K562 (cell line): Measurements from ENCODE around the gene EID2. TPM values are rescaled to one million over a fixed set of nuclear protein-coding genes. Genes with fewer than 3 reads are reported as not detected.

Source experiments
- CREB1 ChIP-seq, 2 experiments: sonication (generic) in 1 of 2; formaldehyde crosslinking in 1 of 2; IDR thresholded peaks; 2 replicates each; pipeline versions ENCODE4 v1.6.1 to v1.8.0; 2012 to 2022; ENCODE audit warnings: inconsistent platforms in 1 of 2, mild to moderate bottlenecking in 1 of 2, missing genetic modification reagents in 1 of 2, moderate library complexity in 1 of 2
- KDM1A ChIP-seq, 2 experiments: fragments of 450-650 bp; IDR thresholded peaks; 2 replicates each; pipeline ENCODE4 v1.6.1; 2016; ENCODE audit warnings: mild to moderate bottlenecking in 2 of 2
- MAFG ChIP-seq: fragments of 450-650 bp; conservative IDR thresholded peaks from 2 replicates; pipeline ENCODE4 v1.6.1; 2016; ENCODE audit warnings: missing genetic modification characterization, missing compliant biosample characterization
- MXI1 ChIP-seq: IDR thresholded peaks from 2 replicates; pipeline ENCODE4 v1.6.1; 2011; ENCODE audit warnings: low read depth, mild to moderate bottlenecking, improper control_type of control experiment, low read length
- RUNX1 ChIP-seq: sonication (generic); IDR thresholded peaks from 2 replicates; pipeline ENCODE4 v1.6.1; 2016; ENCODE audit warnings: antibody characterized with exemption, low read depth
- ZBTB11 ChIP-seq, 3 experiments: fragments of 200-800 bp in 1 of 3; fragments of 250-450 bp in 1 of 3; fragments of 450-650 bp in 1 of 3; sonication (Bioruptor Pico) in 1 of 3; sonication (Bioruptor generic) in 1 of 3; formaldehyde crosslinking in 1 of 3; IDR thresholded peaks; 2 replicates each; pipeline versions ENCODE4 v1.6.1 to v1.8.0; 2016 to 2022; ENCODE audit warnings: mild to moderate bottlenecking in 2 of 3, missing genetic modification characterization in 2 of 3, missing compliant biosample characterization in 1 of 3, moderate library complexity in 1 of 3
- ZFPM2 ChIP-seq: fragments of 250-450 bp; sonication (Bioruptor Pico); IDR thresholded peaks from 2 replicates; pipeline ENCODE4 v1.5.1; 2022; ENCODE audit warnings: mild to moderate bottlenecking
- ZNF41 ChIP-seq: fragments of 250-450 bp; sonication (Bioruptor Pico); conservative IDR thresholded peaks from 2 replicates; pipeline ENCODE4 v1.4.0; 2020; ENCODE audit warnings: mild to moderate bottlenecking
- ZNF561 ChIP-seq: fragments of 450-650 bp; formaldehyde crosslinking; conservative IDR thresholded peaks from 2 replicates; pipeline ENCODE4 v1.4.0; 2020; ENCODE audit warnings: mild to moderate bottlenecking, moderate library complexity
- ZNF77 ChIP-seq: fragments of 250-450 bp; sonication (Bioruptor Pico); IDR thresholded peaks from 2 replicates; pipeline ENCODE4 v1.5.0; 2020
- polyA plus RNA-seq, 8 experiments: library from polyadenylated mRNA; depleted of rRNA in 4 of 8; stranded (reverse) in 5 of 8; unstranded in 3 of 8; fragments of >200 nt; fragmentation: Nextera tagmentation in 2 of 8; fragmentation: Illumina TruSeq in 1 of 8; extraction: Ambion mirVana in 2 of 8; extraction: Trizol in 1 of 8; gene quantifications; 2 replicates each; pipeline versions ENCODE4 v1.2.1 to v1.2.3, GENCODE V29; 2011 to 2014; ENCODE audit warnings: inconsistent platforms in 1 of 8, missing spikeins in 1 of 8
- total RNA-seq, 7 experiments: library from RNA; depleted of rRNA in 6 of 7; stranded (reverse); fragments of >200 nt in 6 of 7; fragmentation: Illumina TruSeq in 2 of 7; extraction: Trizol in 2 of 7; gene quantifications; 2 replicates each; pipeline versions ENCODE4 v1.2.1 to v1.2.3, GENCODE V29; 2011 to 2021; ENCODE audit warnings: low replicate concordance in 1 of 7
- TF ChIP-seq, protein P1 (sequence below): fragments of 450-650 bp; formaldehyde crosslinking; IDR thresholded peaks from 2 replicates; pipeline ENCODE4 v1.4.0; 2020; ENCODE audit warnings: mild to moderate bottlenecking, moderate library complexity
- TF ChIP-seq, protein P2 (sequence below), 2 experiments: fragments of 450-650 bp in 1 of 2; sonication (generic) in 1 of 2; formaldehyde crosslinking in 1 of 2; IDR thresholded peaks; 2 replicates each; pipeline versions ENCODE4 v1.7.1 to v1.9.0; 2016 to 2022; ENCODE audit warnings: inconsistent platforms in 1 of 2, mild to moderate bottlenecking in 1 of 2, missing genetic modification reagents in 1 of 2

The EID2 gene
- total and polyA plus RNA-seq, 9 of the 15 experiments (the other 6 are each of a cell fraction or from before 2014, with no cell fraction given), result 2.5 to 18.5 (median 11.3) TPM

- TF ChIP-seq ZBTB11 (CRISPR knock-in tag; IDR thresholded peaks at IDR 0.05) (no peak), CREB1 (IDR thresholded peaks at IDR 0.05) (no peak), CREB1 (CRISPR knock-in tag; IDR thresholded peaks at IDR 0.05) (no peak), MXI1 (peak; percentile 19; the same call in 1 of the 2 replicates), KDM1A (IDR thresholded peaks at IDR 0.05) (peak; percentile 16 to 60; a peak in 1 of 4 replicates), ZFPM2 (CRISPR knock-in tag) (no peak), MAFG (no peak), ZNF41 (CRISPR knock-in tag) (no peak), ZNF561 (no peak), RUNX1 (no peak), ZNF77 (CRISPR knock-in tag) (no peak)
- TF ChIP-seq, protein P1, sequence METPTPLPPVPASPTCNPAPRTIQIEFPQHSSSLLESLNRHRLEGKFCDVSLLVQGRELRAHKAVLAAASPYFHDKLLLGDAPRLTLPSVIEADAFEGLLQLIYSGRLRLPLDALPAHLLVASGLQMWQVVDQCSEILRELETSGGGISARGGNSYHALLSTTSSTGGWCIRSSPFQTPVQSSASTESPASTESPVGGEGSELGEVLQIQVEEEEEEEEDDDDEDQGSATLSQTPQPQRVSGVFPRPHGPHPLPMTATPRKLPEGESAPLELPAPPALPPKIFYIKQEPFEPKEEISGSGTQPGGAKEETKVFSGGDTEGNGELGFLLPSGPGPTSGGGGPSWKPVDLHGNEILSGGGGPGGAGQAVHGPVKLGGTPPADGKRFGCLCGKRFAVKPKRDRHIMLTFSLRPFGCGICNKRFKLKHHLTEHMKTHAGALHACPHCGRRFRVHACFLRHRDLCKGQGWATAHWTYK (CRISPR knock-in tag), result no peak
- TF ChIP-seq, protein P2, sequence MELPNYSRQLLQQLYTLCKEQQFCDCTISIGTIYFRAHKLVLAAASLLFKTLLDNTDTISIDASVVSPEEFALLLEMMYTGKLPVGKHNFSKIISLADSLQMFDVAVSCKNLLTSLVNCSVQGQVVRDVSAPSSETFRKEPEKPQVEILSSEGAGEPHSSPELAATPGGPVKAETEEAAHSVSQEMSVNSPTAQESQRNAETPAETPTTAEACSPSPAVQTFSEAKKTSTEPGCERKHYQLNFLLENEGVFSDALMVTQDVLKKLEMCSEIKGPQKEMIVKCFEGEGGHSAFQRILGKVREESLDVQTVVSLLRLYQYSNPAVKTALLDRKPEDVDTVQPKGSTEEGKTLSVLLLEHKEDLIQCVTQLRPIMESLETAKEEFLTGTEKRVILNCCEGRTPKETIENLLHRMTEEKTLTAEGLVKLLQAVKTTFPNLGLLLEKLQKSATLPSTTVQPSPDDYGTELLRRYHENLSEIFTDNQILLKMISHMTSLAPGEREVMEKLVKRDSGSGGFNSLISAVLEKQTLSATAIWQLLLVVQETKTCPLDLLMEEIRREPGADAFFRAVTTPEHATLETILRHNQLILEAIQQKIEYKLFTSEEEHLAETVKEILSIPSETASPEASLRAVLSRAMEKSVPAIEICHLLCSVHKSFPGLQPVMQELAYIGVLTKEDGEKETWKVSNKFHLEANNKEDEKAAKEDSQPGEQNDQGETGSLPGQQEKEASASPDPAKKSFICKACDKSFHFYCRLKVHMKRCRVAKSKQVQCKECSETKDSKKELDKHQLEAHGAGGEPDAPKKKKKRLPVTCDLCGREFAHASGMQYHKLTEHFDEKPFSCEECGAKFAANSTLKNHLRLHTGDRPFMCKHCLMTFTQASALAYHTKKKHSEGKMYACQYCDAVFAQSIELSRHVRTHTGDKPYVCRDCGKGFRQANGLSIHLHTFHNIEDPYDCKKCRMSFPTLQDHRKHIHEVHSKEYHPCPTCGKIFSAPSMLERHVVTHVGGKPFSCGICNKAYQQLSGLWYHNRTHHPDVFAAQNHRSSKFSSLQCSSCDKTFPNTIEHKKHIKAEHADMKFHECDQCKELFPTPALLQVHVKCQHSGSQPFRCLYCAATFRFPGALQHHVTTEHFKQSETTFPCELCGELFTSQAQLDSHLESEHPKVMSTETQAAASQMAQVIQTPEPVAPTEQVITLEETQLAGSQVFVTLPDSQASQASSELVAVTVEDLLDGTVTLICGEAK (IDR thresholded peaks at IDR 0.05), result 0 out of 2 replicates have a peak, but pooled peaks have one; percentile 48
- TF ChIP-seq, protein P2 (CRISPR knock-in tag; IDR thresholded peaks at IDR 0.05), result no peak
Measured at GRCh38 chr19:39497996-39498797, 41.8 kb downstream of the EID2 start (continued).
